ENCODE results near the gene RNPS1.
"Not testable (repeated sequence)": the region's sequence is repeated elsewhere in the genome, so short reads cannot be mapped to it uniquely, and the experiment has no call there.

RNPS1 gene

DNA sequence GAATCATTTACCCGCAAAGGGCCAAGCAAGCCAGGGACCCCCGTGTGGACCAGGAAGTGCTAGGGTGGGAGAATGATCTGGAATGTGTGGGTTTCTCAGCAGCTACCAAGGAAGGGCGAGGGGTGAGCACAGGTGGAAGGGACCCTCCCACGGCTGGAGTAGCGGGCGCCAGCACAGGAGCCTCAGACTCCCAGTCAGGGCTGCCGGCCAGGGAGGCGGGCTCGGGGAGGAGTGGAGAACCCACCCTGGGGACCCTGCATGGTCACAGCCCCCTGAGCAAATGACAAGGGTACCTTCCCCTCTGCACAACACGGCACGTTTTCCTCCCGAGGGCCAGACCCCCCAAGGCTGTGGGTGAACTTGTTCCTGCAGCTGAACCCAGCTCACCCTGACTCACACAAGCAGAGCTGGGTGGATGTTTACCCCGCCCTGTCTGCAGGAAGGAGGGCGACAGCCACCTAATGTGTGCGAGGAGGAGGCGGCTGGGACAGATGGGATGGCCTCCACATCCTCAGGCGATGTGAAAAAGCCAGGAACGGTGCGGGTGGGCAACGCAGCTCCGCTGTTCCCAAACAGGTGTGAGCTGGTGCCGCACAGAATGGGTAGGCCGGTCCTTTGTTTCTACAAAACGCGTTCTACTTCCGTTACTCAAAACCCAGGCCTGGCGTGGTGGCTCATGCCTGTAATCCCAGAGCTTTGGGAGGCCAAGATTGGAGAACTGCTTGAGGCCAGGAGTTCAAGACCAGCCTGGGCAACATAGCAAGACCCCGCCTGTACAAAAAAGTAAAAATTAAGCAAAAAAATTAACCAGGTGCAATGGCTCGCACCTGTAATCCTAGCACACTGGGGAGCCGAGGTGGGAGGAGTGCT is 22.8 kb downstream of the RNPS1 start:
- in situ Hi-C loops (cut with HindIII; ENCODE audit: low pct_ligation_motif_present, low sequenced_read_pairs) = no loop called here
- TF ChIP-seq, protein P1, sequence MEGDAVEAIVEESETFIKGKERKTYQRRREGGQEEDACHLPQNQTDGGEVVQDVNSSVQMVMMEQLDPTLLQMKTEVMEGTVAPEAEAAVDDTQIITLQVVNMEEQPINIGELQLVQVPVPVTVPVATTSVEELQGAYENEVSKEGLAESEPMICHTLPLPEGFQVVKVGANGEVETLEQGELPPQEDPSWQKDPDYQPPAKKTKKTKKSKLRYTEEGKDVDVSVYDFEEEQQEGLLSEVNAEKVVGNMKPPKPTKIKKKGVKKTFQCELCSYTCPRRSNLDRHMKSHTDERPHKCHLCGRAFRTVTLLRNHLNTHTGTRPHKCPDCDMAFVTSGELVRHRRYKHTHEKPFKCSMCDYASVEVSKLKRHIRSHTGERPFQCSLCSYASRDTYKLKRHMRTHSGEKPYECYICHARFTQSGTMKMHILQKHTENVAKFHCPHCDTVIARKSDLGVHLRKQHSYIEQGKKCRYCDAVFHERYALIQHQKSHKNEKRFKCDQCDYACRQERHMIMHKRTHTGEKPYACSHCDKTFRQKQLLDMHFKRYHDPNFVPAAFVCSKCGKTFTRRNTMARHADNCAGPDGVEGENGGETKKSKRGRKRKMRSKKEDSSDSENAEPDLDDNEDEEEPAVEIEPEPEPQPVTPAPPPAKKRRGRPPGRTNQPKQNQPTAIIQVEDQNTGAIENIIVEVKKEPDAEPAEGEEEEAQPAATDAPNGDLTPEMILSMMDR (IDR thresholded peaks at IDR 0.05; ENCODE audit: low read depth, low read length, missing control alignments) = no peak
- Histone ChIP-seq H3K27ac (no peak overlapping the region), H3K4me3 (ENCODE audit: low read depth, low read length) (no peak overlapping the region), H3K27me3 (replicated peaks) (no peaks in the 10 kb centered on the region), H3K36me3 (replicated peaks) (peaks cover 43% of the 10 kb centered on the region)
- no peak for DNase-seq

DNA sequence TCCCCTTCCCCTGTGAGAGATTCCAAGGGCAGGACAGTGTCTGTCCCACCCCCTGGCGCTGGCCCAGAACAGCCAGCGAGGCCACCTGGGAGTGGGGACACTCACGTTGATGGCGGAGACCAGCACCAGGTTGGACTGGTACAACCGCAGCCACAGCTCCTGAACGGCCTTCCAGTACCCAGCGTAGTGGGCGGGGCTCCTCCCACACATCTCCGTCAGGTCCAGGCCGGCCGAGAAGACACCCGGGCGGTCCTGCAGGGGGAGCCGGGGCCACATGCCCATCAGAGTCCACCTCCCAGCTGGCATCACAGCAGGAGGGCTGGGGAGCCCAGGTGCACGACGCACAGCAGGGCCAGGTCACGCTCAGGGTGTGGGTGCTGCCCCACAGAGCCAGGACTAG is 23.6 kb downstream of the RNPS1 start:
- no peak overlapping the region for H3K4me3 ChIP-seq (ENCODE audit: low read depth, low read length)
- in situ Hi-C loops (cut with HindIII; ENCODE audit: low pct_ligation_motif_present, low sequenced_read_pairs) = no loop called here
- no peak overlapping the region for H3K27ac ChIP-seq
- H3K27me3 ChIP-seq (replicated peaks) = no peaks in the 10 kb centered on the region
- TF ChIP-seq, protein P1 (IDR thresholded peaks at IDR 0.05; ENCODE audit: low read depth, low read length, missing control alignments) = peak; percentile 35
- no peak for DNase-seq
- H3K36me3 ChIP-seq (replicated peaks) = peaks cover 43% of the 10 kb centered on the region

DNA sequence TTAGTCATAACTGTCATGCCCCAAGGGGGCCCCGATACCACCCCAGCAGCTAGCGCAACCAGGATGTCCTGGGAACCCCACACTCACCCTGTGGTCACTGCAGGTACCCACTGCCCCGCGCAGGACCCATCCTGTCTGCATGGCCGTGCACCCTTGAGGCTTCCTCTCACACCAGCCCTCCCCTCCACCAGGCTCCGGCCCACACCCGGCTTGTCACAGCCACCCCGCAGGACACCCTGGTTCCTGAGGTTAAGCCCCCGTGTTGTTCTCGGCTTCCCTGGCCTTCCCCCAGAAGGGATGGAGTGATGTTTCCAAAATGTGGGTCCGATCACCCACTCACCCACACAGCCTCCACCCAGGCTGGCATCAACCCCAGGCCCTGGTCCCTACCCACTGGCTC is 24.1 kb downstream of the RNPS1 start:
- in situ Hi-C loops (cut with HindIII; ENCODE audit: low pct_ligation_motif_present, low sequenced_read_pairs) = no loop called here
- TF ChIP-seq, protein P1 (IDR thresholded peaks at IDR 0.05; ENCODE audit: low read depth, low read length, missing control alignments) = no peak
- Histone ChIP-seq H3K27ac (no peak overlapping the region), H3K27me3 (replicated peaks) (no peaks in the 10 kb centered on the region), H3K4me3 (ENCODE audit: low read depth, low read length) (no peak overlapping the region), H3K36me3 (replicated peaks) (peaks cover 43% of the 10 kb centered on the region)
- no peak for DNase-seq

DNA sequence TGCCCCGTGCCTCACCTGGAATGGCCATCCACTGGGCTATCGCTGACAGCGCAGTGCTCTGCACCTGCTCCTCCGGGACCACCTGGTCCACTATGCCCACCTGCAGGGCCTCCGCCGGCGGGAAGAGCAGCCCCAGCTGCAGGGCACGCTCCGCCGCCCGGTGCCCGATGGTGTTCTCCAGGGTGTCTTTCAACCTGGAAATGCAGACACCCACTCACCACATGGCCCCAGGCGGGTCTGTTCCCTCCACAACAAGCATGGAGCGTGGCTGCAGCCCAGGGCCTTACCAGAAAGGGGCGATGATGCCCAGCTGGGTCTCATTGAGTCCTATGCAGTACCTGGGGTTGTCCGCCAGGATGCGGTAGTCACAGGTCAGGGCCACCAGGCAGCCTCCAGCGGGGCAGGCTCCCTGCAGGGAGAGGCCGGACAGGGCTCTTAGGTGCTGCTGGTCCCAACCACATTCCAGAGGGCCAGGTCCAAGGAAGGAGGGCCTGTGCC is 24.8 kb downstream of the RNPS1 start:
- DNase-seq = no peak
- Histone ChIP-seq H3K4me3 (ENCODE audit: low read depth, low read length) (no peak overlapping the region), H3K27ac (no peak overlapping the region), H3K27me3 (replicated peaks) (no peaks in the 10 kb centered on the region), H3K36me3 (replicated peaks) (peaks cover 43% of the 10 kb centered on the region)
- TF ChIP-seq, protein P1 (IDR thresholded peaks at IDR 0.05; ENCODE audit: low read depth, low read length, missing control alignments) = peak; percentile 9
- in situ Hi-C loops (cut with HindIII; ENCODE audit: low pct_ligation_motif_present, low sequenced_read_pairs) = no loop called here

DNA sequence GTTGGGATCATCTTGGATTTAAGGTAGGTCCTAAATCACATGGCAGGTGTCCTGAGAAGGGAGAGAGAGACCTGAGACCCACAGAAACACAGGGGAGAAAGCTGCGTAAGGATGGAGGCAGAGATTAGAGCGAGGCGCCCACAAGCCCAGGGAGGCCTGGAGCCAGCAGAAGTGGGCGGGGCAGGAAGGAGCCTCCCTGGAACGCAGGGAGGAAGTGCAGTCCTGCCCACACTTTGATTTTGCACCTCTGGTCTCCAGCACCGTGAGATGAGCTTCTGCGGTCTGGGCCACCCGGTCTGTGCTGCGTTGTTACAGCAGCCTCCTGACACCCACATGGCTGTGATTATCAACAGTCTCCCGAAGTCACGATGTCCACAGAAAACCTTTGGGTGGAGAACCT is 25.3 kb downstream of the RNPS1 start:
- TF ChIP-seq, protein P1 (IDR thresholded peaks at IDR 0.05; ENCODE audit: low read depth, low read length, missing control alignments) = no peak
- DNase-seq = no peak
- H3K4me3 ChIP-seq (ENCODE audit: low read depth, low read length) = no peak overlapping the region
- no peak overlapping the region for H3K27ac ChIP-seq
- in situ Hi-C loops (cut with HindIII; ENCODE audit: low pct_ligation_motif_present, low sequenced_read_pairs) = no loop called here
- no peaks in the 10 kb centered on the region for H3K27me3 ChIP-seq (replicated peaks)
- peaks cover 43% of the 10 kb centered on the region for H3K36me3 ChIP-seq (replicated peaks)

DNA sequence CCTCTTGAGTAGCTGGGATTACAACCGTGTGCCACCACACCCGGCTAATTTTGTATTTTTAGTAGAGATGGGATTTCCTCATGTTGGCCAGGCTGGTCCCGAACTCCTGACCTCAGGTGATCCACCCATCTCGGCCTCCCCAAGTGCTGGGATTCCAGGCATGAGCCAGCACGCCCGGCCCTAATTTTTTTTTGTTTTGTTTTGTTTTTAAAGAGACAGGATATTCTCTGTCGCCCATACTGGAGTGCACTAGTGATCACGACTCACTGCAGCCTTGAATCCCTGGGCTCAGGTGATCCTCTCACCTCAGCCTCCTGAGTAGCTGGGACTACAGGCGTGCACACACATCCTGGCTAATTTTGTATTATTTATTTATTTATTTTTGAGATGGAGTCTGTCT is 27.6 kb downstream of the RNPS1 start:
- in situ Hi-C loops (cut with HindIII; ENCODE audit: low pct_ligation_motif_present, low sequenced_read_pairs); H3K27me3 ChIP-seq (replicated peaks); DNase-seq; H3K4me3 ChIP-seq (ENCODE audit: low read depth, low read length); H3K27ac ChIP-seq: not testable (repeated sequence)
- peaks cover 31% of the 10 kb centered on the region for H3K36me3 ChIP-seq (replicated peaks)

All from brain microvascular endothelial cell (primary cell).